CD14-positive monocyte (primary cell): ENCODE results near the gene NCOA5. TPM values are rescaled to one million over a fixed set of nuclear protein-coding genes. Genes with fewer than 3 reads are reported as not detected.

Experiments used
- DNase-seq, 3 donors: peaks; one replicate each; pipeline ENCODE4 v3.0.0-alpha.2; 2011 to 2022
- H2AFZ ChIP-seq: 2 replicates; pipeline ENCODE4 v1.6.0; 2012; ENCODE audit warnings: mild to moderate bottlenecking, low read depth, low read length, inconsistent platforms; ENCODE audit not compliant: insufficient read depth, poor library complexity, severe bottlenecking
- H3K27ac ChIP-seq, 2 donors: 1 replicate in 1 of 2; 2 replicates in 1 of 2; pipeline ENCODE4 v1.5.1; 2012 to 2013; ENCODE audit warnings: low read length in 2 of 2, control low read depth in 1 of 2, inconsistent platforms in 1 of 2, low read depth in 1 of 2, mild to moderate bottlenecking in 1 of 2
- H3K27me3 ChIP-seq, 2 donors: one replicate each; pipeline versions ENCODE4 v1.6.0 to v1.6.1; 2011 to 2013; ENCODE audit warnings: low read length in 2 of 2; ENCODE audit not compliant: control insufficient read depth in 2 of 2, insufficient read depth in 2 of 2
- H3K36me3 ChIP-seq, 2 donors: replicated peaks in 1 of 2; 1 replicate in 1 of 2; 2 replicates in 1 of 2; pipeline versions ENCODE4 v1.5.1 to v1.6.1; 2012 to 2013; ENCODE audit warnings: low read length in 2 of 2, control low read depth in 1 of 2, inconsistent platforms in 1 of 2, mild to moderate bottlenecking in 1 of 2; ENCODE audit not compliant: insufficient read depth in 2 of 2, control insufficient read depth in 1 of 2
- H3K4me1 ChIP-seq, 2 donors: 1 replicate in 1 of 2; 2 replicates in 1 of 2; pipeline versions ENCODE4 v1.5.1 to v1.6.1; 2012 to 2013; ENCODE audit warnings: low read length in 2 of 2, control low read depth in 1 of 2, inconsistent platforms in 1 of 2, mild to moderate bottlenecking in 1 of 2, moderate library complexity in 1 of 2; ENCODE audit not compliant: insufficient read depth in 2 of 2, control insufficient read depth in 1 of 2
- H3K4me2 ChIP-seq: replicated peaks from 2 replicates; pipeline ENCODE3; 2012; ENCODE audit warnings: low read length, moderate library complexity, mild to moderate bottlenecking; ENCODE audit not compliant: poor library complexity, severe bottlenecking; ENCODE audit errors: extremely low read depth
- H3K4me3 ChIP-seq, 3 experiments: fragments of 200-600 bp in 1 of 3; sonication (generic) in 1 of 3; replicated peaks in 1 of 3; 1 replicate in 2 of 3; 2 replicates in 1 of 3; pipeline ENCODE4 v1.5.1; 2011 to 2013; ENCODE audit warnings: low read length in 3 of 3, mild to moderate bottlenecking in 3 of 3, control low read depth in 2 of 3, low read depth in 2 of 3, inconsistent platforms in 1 of 3, moderate library complexity in 1 of 3
- H3K79me2 ChIP-seq: 2 replicates; pipeline ENCODE4 v1.6.0; 2012; ENCODE audit warnings: mild to moderate bottlenecking, control low read depth, inconsistent platforms, low read length, moderate library complexity; ENCODE audit not compliant: insufficient read depth
- H3K9ac ChIP-seq: 2 replicates; pipeline ENCODE4 v1.6.0; 2017; ENCODE audit warnings: low read length, mild to moderate bottlenecking; ENCODE audit not compliant: insufficient read depth, poor library complexity, severe bottlenecking
- H3K9me3 ChIP-seq, 2 donors: replicated peaks in 1 of 2; 1 replicate in 1 of 2; 2 replicates in 1 of 2; pipeline versions ENCODE4 v1.5.1 to v1.6.1; 2012 to 2013; ENCODE audit warnings: low read length in 2 of 2, control low read depth in 1 of 2; ENCODE audit not compliant: control insufficient read depth in 1 of 2, insufficient read depth in 1 of 2
- H4K20me1 ChIP-seq: 2 replicates; pipeline ENCODE4 v1.6.0; 2012; ENCODE audit warnings: mild to moderate bottlenecking, low read length, control low read depth, moderate library complexity; ENCODE audit not compliant: insufficient read depth
- H3K27ac Mint-ChIP-seq, 7 donors: one replicate each; pipeline ENCODE4 v1.8.0; 2020; ENCODE audit warnings: mild to moderate bottlenecking in 7 of 7, mixed read lengths in 7 of 7, moderate library complexity in 6 of 7, inconsistent platforms in 2 of 7
- H3K27me3 Mint-ChIP-seq, 3 donors: one replicate each; pipeline ENCODE4 v1.8.0; 2021 to 2022; ENCODE audit warnings: low read depth in 3 of 3, mild to moderate bottlenecking in 3 of 3, mixed read lengths in 3 of 3, moderate library complexity in 3 of 3, inconsistent platforms in 1 of 3
- H3K36me3 Mint-ChIP-seq, 2 donors: one replicate each; pipeline ENCODE4 v1.8.0; 2020; ENCODE audit warnings: mixed read lengths in 2 of 2, inconsistent platforms in 1 of 2, mild to moderate bottlenecking in 1 of 2
- H3K4me1 Mint-ChIP-seq: one replicate; pipeline ENCODE4 v1.8.0; 2020; ENCODE audit warnings: mild to moderate bottlenecking, mixed read lengths
- H3K4me3 Mint-ChIP-seq, 2 donors: one replicate each; pipeline ENCODE4 v1.8.0; 2020; ENCODE audit warnings: mild to moderate bottlenecking in 2 of 2, mixed read lengths in 2 of 2, moderate library complexity in 1 of 2
- H3K9me3 Mint-ChIP-seq, 7 donors: one replicate each; pipeline ENCODE4 v1.8.0; 2020 to 2022; ENCODE audit warnings: mixed read lengths in 7 of 7, mild to moderate bottlenecking in 6 of 7, moderate library complexity in 6 of 7, inconsistent platforms in 2 of 7
- WGBS: methylation state at CpG from one replicate; pipeline ENCODE4 v1.1.5; 2013; ENCODE audit warnings: missing lambda C conversion rate; ENCODE audit not compliant: insufficient coverage; 5-methylcytosine and 5-hydroxymethylcytosine counted together
- intact Hi-C, 2 donors: fragments of 100-400 bp; cut with micrococcal nuclease; formaldehyde crosslinking; loops; one replicate each; pipeline versions ENCODE4 v1.15.0 to v1.15.1; 2023
- polyA plus RNA-seq, 3 donors: library from polyadenylated mRNA; depleted of rRNA in 1 of 3; unstranded in 2 of 3; stranded (reverse) in 1 of 3; fragments of 300-500 nt in 2 of 3; fragments of >200 nt in 1 of 3; fragmentation: Illumina TruSeq in 2 of 3; gene quantifications; 1 replicate in 2 of 3; 2 replicates in 1 of 3; pipeline ENCODE4 v1.2.3, GENCODE V29; 2012 to 2021
- TF ChIP-seq, protein P1 (sequence below): fragments of 200-600 bp; IDR thresholded peaks from one replicate; pipeline ENCODE4 v1.8.0; 2022; ENCODE audit warnings: antibody characterized with exemption, mild to moderate bottlenecking

NCOA5 gene
- polyA plus RNA-seq, 3 donors: 4.5 to 10.2 (median 6.0) TPM

DNA sequence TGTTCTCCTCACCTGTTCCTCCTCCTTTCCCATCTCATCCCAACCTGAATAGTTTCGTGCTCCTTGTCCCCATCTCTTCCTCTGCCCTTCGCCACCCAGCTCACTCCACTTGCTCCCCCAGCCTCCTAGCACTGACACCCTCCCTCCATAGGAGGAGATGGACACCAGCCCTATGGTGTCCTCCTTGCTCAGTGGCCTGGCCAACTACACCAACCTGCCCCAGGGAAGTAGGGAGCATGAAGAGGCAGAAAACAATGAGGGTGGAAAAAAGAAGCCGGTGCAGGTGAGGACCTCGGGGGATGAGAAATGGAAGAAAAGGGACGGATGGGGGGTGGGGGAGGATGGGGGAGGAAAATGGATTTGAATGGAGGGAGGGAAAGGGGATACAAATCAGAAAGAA lies 54.5 kb downstream of the NCOA5 start:
- Mint-ChIP-seq H3K9me3 (peaks cover 0 to 13% (median 0%) of the 10 kb centered on the region in 7 donors), H3K27ac (no peak overlapping the region), H3K4me1 (no peaks in the 10 kb centered on the region), H3K4me3 (no peak overlapping the region), H3K27me3 (peaks cover 46 to 54% (median 51%) of the 10 kb centered on the region in 3 donors), H3K36me3 (no peaks in the 10 kb centered on the region)
- WGBS: 67% methylated on average over 5 of the region's 5 CpGs
- no peaks in the 10 kb centered on the region for H3K36me3 ChIP-seq
- intact Hi-C loops: no loop called here
- no peaks in the 10 kb centered on the region for H3K4me1 ChIP-seq
- no peak overlapping the region for H3K27ac ChIP-seq
- peaks cover 39 to 44% of the 10 kb centered on the region in 2 donors for H3K27me3 ChIP-seq
- no peak for DNase-seq
- H3K9me3 ChIP-seq: peaks cover 0 to 12% of the 10 kb centered on the region in 2 donors
- H3K79me2 ChIP-seq: no peaks in the 10 kb centered on the region
- no peak overlapping the region for H3K4me2 ChIP-seq
- H3K9ac ChIP-seq: no peak overlapping the region
- H4K20me1 ChIP-seq: no peaks in the 10 kb centered on the region
- no peak overlapping the region for H3K4me3 ChIP-seq
- H2AFZ ChIP-seq: no peak overlapping the region
- TF ChIP-seq, protein P1, sequence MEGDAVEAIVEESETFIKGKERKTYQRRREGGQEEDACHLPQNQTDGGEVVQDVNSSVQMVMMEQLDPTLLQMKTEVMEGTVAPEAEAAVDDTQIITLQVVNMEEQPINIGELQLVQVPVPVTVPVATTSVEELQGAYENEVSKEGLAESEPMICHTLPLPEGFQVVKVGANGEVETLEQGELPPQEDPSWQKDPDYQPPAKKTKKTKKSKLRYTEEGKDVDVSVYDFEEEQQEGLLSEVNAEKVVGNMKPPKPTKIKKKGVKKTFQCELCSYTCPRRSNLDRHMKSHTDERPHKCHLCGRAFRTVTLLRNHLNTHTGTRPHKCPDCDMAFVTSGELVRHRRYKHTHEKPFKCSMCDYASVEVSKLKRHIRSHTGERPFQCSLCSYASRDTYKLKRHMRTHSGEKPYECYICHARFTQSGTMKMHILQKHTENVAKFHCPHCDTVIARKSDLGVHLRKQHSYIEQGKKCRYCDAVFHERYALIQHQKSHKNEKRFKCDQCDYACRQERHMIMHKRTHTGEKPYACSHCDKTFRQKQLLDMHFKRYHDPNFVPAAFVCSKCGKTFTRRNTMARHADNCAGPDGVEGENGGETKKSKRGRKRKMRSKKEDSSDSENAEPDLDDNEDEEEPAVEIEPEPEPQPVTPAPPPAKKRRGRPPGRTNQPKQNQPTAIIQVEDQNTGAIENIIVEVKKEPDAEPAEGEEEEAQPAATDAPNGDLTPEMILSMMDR: no peak

DNA sequence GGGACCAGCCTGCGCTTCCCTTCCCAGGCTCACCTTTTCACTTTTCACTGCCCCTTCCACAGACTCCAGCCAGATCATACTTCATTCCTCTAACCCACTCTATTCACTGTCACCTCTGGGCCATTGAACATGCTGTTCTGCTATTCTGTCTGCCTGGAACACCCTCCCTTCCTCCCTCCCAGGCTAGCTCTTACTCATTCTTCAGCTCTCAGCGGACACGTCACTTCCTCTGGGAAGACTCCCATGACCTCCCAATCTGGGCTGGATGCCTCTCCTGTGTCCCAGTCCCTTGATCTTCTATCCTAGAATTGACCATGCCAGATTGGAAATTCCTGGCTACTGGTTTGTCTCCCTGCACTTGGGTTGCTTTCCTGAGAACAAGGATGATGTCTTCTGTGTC lies 55.7 kb downstream of the NCOA5 start:
- H3K4me3 Mint-ChIP-seq: peak overlapping the region in 1 of 2 donors; percentile 41
- TF ChIP-seq, protein P1: no peak
- Histone ChIP-seq H2AFZ (no peak overlapping the region), H3K9me3 (peaks cover 0 to 12% of the 10 kb centered on the region in 2 donors), H3K36me3 (no peaks in the 10 kb centered on the region), H3K79me2 (no peaks in the 10 kb centered on the region), H3K4me3 (no peak overlapping the region), H3K4me2 (no peak overlapping the region), H4K20me1 (no peaks in the 10 kb centered on the region), H3K9ac (no peak overlapping the region), H3K4me1 (no peaks in the 10 kb centered on the region), H3K27ac (no peak overlapping the region), H3K27me3 (peaks cover 49 to 56% of the 10 kb centered on the region in 2 donors)
- WGBS: 65% methylated on average over 3 of the region's 3 CpGs
- H3K9me3 Mint-ChIP-seq: peaks cover 0 to 20% (median 4%) of the 10 kb centered on the region in 7 donors
- no peak for DNase-seq
- intact Hi-C loops: no loop called here
- H3K4me1 Mint-ChIP-seq: no peaks in the 10 kb centered on the region
- peaks cover 58 to 66% (median 63%) of the 10 kb centered on the region in 3 donors for H3K27me3 Mint-ChIP-seq
- no peak overlapping the region for H3K27ac Mint-ChIP-seq
- peaks cover 1 to 3% of the 10 kb centered on the region in 2 donors for H3K36me3 Mint-ChIP-seq
